BLaER1 (cell line): Measurements from ENCODE around the gene ZNF212.

Experiments
- H3K27ac ChIP-seq: shearing (Covaris generic); formaldehyde crosslinking; 2 replicates; pipeline ENCODE4 v1.8.1; 2022
- H3K27me3 ChIP-seq: shearing (Covaris generic); formaldehyde crosslinking; 2 replicates; pipeline ENCODE4 v1.8.1; 2022
- H3K36me3 ChIP-seq: shearing (Covaris generic); formaldehyde crosslinking; 2 replicates; pipeline ENCODE4 v1.8.1; 2022
- H3K4me1 ChIP-seq: shearing (Covaris generic); formaldehyde crosslinking; 2 replicates; pipeline ENCODE4 v1.8.1; 2022
- H3K4me2 ChIP-seq: shearing (Covaris generic); formaldehyde crosslinking; 2 replicates; pipeline ENCODE4 v1.8.1; 2022
- H3K4me3 ChIP-seq: shearing (Covaris generic); formaldehyde crosslinking; 2 replicates; pipeline ENCODE4 v1.8.1; 2022
- H3K9ac ChIP-seq: shearing (Covaris generic); formaldehyde crosslinking; 2 replicates; pipeline ENCODE4 v1.8.1; 2022
- H3K9me3 ChIP-seq: shearing (Covaris generic); formaldehyde crosslinking; 2 replicates; pipeline ENCODE4 v1.8.1; 2022
- H4K20me1 ChIP-seq: shearing (Covaris generic); formaldehyde crosslinking; 2 replicates; pipeline ENCODE4 v1.8.1; 2022
- Cebpa-rat ChIP-seq: shearing (Covaris generic); IDR thresholded peaks from 2 replicates; pipeline ENCODE4 v1.8.1; 2022

The ZNF212 gene

GRCh38 chr7:149284850-149285585 lies 45.6 kb downstream of the ZNF212 start:
- peak overlapping the region; percentile 81 for H3K4me3 ChIP-seq
- H3K27ac ChIP-seq = peak overlapping the region; percentile 77
- H3K4me1 ChIP-seq = peaks cover 31% of the 10 kb centered on the region
- H3K9me3 ChIP-seq = no peaks in the 10 kb centered on the region
- peaks cover 52% of the 10 kb centered on the region for H3K36me3 ChIP-seq
- H3K4me2 ChIP-seq = peak overlapping the region; percentile 97
- no peak for TF ChIP-seq Cebpa-rat
- no peaks in the 10 kb centered on the region for H3K27me3 ChIP-seq
- peak overlapping the region; percentile 85 for H3K9ac ChIP-seq
- peaks cover 9% of the 10 kb centered on the region for H4K20me1 ChIP-seq

- Histone ChIP-seq H3K4me3 (peak overlapping the region; percentile 81), H3K27ac (peak overlapping the region; percentile 77), H3K36me3 (peaks cover 48% of the 10 kb centered on the region), H3K4me2 (peak overlapping the region; percentile 97), H3K9me3 (no peaks in the 10 kb centered on the region), H4K20me1 (peaks cover 9% of the 10 kb centered on the region), H3K9ac (peak overlapping the region; percentile 85), H3K27me3 (no peaks in the 10 kb centered on the region), H3K4me1 (peaks cover 33% of the 10 kb centered on the region)
- no peak for TF ChIP-seq Cebpa-rat
Observed at GRCh38 chr7:149285603-149286002, 46.2 kb downstream of the ZNF212 start.

- no peaks in the 10 kb centered on the region for H3K9me3 ChIP-seq
- H3K9ac ChIP-seq = 0 out of 2 replicates have a peak overlapping the region, but pooled peaks have one; percentile 15
- peaks cover 15% of the 10 kb centered on the region for H4K20me1 ChIP-seq
- TF ChIP-seq Cebpa-rat = no peak
- H3K27me3 ChIP-seq = no peaks in the 10 kb centered on the region
- H3K4me2 ChIP-seq = peak overlapping the region; percentile 97
- H3K4me3 ChIP-seq = no peak overlapping the region
- peaks cover 35% of the 10 kb centered on the region for H3K36me3 ChIP-seq
- H3K4me1 ChIP-seq = peaks cover 44% of the 10 kb centered on the region
- no peak overlapping the region for H3K27ac ChIP-seq
Observed at GRCh38 chr7:149286811-149287400, 47.5 kb downstream of the ZNF212 start.

DNA sequence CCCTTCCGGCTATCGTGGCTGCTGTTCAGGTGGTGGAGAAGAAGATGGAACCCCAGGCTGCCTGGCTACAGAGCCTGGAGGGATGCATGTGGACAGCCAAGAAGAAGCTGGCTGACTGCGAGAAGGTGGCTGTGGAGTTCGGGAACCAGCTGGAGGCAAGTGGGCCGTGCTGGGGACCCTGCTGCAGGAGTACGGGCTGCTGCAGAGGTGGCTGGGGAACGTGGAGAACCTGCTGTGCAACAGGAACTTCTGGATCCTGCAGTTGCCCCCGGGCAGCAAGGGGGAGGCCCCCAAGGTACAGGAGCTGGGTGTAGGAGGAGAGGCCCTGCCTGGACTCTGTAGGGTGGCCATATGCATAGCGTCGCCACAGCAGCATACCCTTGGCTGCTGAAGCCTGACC lies 48.2 kb downstream of the ZNF212 start:
- H3K4me3 ChIP-seq = no peak overlapping the region
- no peaks in the 10 kb centered on the region for H3K9me3 ChIP-seq
- TF ChIP-seq Cebpa-rat = no peak
- H3K27ac ChIP-seq = no peak overlapping the region
- peaks cover 28% of the 10 kb centered on the region; the same call in 1 of the 2 replicates for H3K36me3 ChIP-seq
- H4K20me1 ChIP-seq = peaks cover 15% of the 10 kb centered on the region
- no peaks in the 10 kb centered on the region for H3K27me3 ChIP-seq
- no peak overlapping the region for H3K9ac ChIP-seq
- H3K4me1 ChIP-seq = peaks cover 44% of the 10 kb centered on the region
- no peak overlapping the region for H3K4me2 ChIP-seq

DNA sequence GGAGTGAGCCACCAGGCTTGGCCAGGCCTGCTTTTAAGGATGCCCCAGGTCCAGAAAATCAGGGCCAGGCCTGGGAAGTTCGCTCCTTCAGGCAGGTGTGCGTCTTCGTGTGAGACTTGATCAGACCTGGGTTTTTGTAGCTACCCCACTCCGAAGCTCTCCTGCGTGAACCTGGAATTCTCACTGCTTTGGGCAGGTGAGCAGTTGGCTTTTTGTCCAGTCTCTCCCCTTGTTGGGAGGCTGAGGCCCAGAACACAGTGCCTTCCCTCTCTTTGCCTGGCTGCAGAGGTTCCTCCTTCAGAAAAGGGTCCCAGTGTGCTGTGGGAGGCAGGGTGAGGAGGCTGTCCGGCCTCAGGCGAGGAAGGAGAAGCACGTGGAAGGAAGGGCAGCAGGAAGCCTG lies 49.8 kb downstream of the ZNF212 start:
- H3K9me3 ChIP-seq = no peaks in the 10 kb centered on the region
- H3K4me2 ChIP-seq = no peak overlapping the region
- H3K9ac ChIP-seq = no peak overlapping the region
- no peaks in the 10 kb centered on the region for H3K27me3 ChIP-seq
- no peak for TF ChIP-seq Cebpa-rat
- H3K36me3 ChIP-seq = peaks cover 38% of the 10 kb centered on the region
- no peak overlapping the region for H3K4me3 ChIP-seq
- H4K20me1 ChIP-seq = peaks cover 12% of the 10 kb centered on the region
- no peak overlapping the region for H3K27ac ChIP-seq
- H3K4me1 ChIP-seq = peaks cover 41% of the 10 kb centered on the region

DNA sequence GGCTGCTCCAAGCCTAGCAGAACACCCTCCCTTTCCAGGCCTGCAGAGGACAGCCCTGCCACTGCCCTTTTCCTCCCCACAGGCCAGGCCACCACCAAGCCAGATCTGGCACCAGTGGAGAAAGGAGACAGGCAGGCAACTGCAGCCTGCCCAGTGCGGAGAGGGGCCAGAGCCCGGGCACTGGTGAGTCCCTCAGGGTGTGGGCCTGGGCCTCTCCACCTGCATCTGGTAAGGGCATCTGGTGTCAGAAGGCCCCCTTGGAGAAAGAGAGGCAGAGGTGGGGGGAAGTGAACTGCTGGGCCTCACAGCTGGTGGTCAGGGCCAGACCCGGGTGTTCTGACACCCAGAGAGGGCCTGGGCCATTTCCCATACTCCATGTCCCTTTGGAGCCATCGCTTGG lies 50.4 kb downstream of the ZNF212 start:
- Histone ChIP-seq H3K27me3 (no peaks in the 10 kb centered on the region), H3K9ac (no peak overlapping the region), H3K4me2 (no peak overlapping the region), H3K4me1 (peaks cover 35% of the 10 kb centered on the region), H4K20me1 (0 out of 2 replicates have a peak, but pooled peaks cover 6% of the 10 kb centered on the region), H3K9me3 (no peaks in the 10 kb centered on the region), H3K27ac (no peak overlapping the region), H3K4me3 (no peak overlapping the region), H3K36me3 (peaks cover 44% of the 10 kb centered on the region)
- no peak for TF ChIP-seq Cebpa-rat

DNA sequence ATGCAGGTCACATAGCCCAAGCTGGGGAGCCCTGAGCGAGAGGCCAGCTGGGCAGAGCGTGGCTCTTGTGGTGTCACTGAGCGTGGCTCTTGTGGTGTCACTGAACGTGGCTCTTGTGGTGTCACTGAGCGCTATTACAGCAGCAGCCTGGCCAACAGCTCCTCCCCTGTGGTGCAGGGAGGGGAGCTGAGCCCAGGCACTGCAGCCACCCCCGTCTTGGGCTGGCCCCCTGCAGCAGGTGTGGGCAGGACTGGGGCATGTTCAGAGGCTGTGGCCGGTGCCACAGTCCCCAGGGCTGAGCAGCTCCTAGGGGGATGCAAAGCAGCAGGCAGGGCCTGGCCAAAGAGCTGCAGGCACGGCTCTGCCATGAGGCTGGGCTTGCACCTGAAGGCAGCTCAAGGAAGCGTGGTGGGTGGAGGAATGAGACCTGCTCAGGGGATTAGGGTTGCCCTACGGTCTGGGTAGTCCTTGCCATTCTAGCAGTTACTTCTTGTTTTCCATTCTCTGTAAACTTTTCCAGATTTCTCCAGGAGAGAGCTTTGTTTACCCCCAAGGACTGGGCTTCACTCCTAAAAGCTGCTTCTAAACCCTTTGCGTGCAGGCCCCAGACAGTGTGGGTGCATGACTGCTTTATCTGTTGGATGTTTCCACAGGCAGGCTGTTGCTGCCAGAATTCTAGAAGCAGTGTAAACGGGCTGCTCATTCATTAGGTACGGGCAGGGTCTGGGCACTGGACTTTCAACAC lies 51.8 kb downstream of the ZNF212 start:
- Histone ChIP-seq H3K4me1 (peaks cover 23% of the 10 kb centered on the region), H3K4me3 (no peak overlapping the region), H3K27me3 (no peaks in the 10 kb centered on the region), H3K9me3 (no peaks in the 10 kb centered on the region), H3K4me2 (peak overlapping the region; percentile 45), H3K9ac (no peak overlapping the region), H3K27ac (no peak overlapping the region), H4K20me1 (0 out of 2 replicates have a peak, but pooled peaks cover 6% of the 10 kb centered on the region), H3K36me3 (peaks cover 51% of the 10 kb centered on the region)
- no peak for TF ChIP-seq Cebpa-rat

GRCh38 chr7:149291781-149292461 lies 52.5 kb downstream of the ZNF212 start:
- Histone ChIP-seq H4K20me1 (0 out of 2 replicates have a peak, but pooled peaks cover 6% of the 10 kb centered on the region), H3K27ac (no peak overlapping the region), H3K9me3 (no peaks in the 10 kb centered on the region), H3K4me1 (peaks cover 16% of the 10 kb centered on the region), H3K36me3 (peaks cover 51% of the 10 kb centered on the region), H3K4me2 (no peak overlapping the region), H3K4me3 (no peak overlapping the region), H3K27me3 (no peaks in the 10 kb centered on the region), H3K9ac (no peak overlapping the region)
- no peak for TF ChIP-seq Cebpa-rat

GRCh38 chr7:149292462-149292823 lies 53.0 kb downstream of the ZNF212 start:
- H3K36me3 ChIP-seq = peaks cover 51% of the 10 kb centered on the region
- H3K27me3 ChIP-seq = no peaks in the 10 kb centered on the region
- H3K9me3 ChIP-seq = no peaks in the 10 kb centered on the region
- peaks cover 13% of the 10 kb centered on the region for H3K4me1 ChIP-seq
- no peak overlapping the region for H3K4me3 ChIP-seq
- no peak overlapping the region for H3K9ac ChIP-seq
- H4K20me1 ChIP-seq = 0 out of 2 replicates have a peak, but pooled peaks cover 6% of the 10 kb centered on the region
- TF ChIP-seq Cebpa-rat = no peak
- H3K27ac ChIP-seq = no peak overlapping the region
- no peak overlapping the region for H3K4me2 ChIP-seq
